Amniotic stem cell (primary cell): ENCODE results near the gene FBXW11.
"Not testable (repeated sequence)": the region's sequence is repeated elsewhere in the genome, so short reads cannot be mapped to it uniquely, and the experiment has no call there.

Source experiments
- DNase-seq: peaks from one replicate; lab custom pipeline; 2025; lab: John Stamatoyannopoulos, UW

The FBXW11 gene

DNA sequence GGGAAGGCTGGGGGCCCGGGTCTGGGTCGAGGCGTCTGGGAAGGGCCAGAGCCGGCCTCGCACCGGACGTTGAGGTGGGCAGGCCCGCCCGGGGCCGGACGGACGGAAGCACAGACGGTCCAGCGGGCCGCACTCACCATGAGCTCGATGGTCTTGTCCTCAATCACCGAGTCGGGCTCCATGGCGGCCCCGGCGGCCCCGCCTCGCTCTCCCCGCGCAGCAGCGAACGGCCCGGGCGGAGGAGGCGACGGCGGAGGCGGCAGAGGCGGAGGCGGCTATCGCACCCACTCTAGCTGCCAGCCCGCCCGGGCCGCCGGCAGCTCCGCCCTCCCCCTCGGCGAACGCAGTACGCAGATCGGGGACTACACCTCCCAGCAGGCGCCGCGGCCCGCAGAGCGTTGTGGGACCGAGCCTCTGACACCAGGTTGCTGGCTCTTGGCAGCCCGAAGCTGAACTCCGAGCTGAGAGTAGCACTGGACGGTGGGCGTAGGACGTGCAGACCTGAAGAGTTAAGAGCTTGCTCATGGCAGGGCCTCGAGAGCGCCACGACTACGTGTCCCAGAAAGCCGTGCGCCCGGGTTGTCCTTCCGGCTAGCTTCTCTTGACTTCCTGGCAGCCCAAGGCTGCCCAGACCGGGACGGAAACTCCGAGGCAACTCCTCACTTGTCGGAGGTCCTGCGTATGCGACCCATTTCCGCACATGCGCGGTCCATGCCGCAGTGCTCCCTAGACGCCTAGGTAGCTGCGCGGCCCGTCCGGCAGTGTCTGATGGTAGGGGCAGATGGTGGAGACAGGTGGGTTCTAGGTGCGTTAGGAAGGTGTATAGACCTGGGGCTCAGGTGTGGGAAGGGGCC lies at the start of gene FBXW11:
Gene FBXW11, minus strand, starts transcription at position 318 of the 854 bp plus-strand sequence. Its CDS starts 136 bp downstream, at position 182.
- DNase-seq = peak; percentile 96

DNA sequence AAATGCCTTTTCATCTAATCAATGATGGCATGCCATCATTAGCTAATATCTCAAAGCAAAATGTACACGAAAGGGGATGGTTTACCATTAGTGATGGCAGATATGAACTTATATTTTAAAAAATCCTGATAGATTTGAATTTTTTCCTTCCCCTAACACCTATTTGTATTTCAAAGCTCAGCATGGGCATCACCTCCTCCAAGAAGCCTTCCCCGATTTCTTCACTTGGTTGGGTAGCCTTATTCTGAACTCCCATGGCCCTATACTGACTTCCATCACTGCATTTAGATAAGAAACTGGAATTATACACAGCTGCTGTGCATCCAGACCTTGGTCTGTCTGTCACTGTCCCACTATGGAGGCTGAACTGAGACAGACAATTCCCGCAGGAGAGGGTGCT lies 49.6 kb upstream of the FBXW11 start:
- no peak for DNase-seq

DNA sequence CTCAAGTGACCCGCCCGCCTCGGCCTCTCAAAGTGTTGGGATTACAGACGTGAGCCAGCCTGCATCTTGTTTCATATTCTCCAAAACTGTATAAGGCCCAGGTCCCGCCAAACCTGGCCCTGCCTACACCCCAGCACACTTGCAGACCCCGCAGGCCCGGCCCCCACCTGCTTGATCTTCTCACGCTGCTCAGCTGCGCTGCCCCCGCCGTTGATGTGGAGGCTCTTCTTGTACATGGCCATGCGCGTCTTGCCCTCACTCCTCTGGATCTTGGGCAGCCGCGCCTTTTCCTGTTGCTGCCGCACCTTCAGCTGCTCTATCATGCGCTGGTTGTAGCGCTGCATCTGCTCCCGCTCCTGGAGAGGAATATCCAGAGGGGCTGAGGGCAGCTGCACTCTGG lies 49.0 kb upstream of the FBXW11 start:
- DNase-seq = no peak

DNA sequence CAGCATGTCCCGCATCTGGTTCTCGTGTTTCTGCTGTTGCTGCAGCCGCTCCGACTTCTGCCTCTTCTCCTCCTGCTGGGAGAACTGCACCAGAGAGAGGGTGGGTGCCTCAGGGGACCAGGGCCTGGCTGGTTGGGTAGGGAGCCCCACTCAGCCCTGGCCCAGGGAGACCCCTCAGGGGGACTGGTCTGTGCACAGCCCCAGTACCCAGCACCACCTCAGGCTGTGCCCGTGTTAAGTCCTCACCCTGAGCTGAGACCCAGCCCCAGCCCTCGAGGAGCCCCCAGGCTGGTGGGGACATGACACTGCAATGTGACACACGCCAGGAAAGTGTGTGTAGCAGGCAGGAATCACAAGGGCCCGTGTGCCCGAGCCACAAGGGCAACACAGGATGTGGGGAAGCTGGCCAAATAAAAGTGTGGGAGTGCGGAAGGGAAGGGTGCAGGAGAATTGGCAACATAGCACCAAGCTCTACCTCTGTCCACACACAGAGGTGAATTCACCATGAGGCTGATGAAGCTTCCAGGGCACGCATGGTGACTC lies 48.2 kb upstream of the FBXW11 start:
- DNase-seq = no peak

DNA sequence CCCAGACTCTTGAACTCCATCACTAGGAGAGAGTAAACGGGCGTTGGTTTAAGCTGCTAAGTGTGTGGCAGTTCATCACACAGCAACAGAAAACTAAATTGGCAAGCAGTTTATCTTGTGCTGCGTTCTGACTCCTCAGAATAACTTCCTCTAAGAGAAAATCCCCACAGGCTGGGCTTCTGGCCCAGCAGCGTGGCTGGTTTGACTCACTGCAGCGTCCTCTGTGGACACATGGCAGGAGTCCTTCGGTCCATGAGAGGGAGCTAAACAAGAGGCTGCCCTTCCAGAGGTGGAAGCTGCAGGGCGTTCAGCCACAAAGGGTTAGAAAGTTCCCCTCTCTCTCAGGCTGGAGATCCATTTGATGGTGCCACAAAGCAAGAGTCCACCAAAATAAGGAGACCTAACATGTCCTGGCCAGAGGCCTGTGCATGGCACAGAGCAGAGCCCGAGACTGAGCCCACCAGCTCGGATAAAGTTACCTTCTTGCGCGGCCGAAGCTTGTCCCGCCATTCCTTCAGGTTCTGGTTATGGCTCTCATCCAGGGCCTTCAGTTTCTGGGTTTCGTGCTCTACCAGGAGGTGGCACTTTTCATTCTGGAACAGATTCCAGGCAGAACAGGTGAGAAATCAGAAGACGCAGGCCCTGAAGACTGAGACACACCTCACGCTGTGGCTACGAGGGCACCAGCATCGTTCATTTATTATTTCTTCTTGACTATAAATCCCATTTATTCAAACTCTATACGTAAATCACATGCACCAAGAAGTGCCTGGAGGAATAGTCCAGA lies 46.2 kb upstream of the FBXW11 start:
- DNase-seq = no peak

DNA sequence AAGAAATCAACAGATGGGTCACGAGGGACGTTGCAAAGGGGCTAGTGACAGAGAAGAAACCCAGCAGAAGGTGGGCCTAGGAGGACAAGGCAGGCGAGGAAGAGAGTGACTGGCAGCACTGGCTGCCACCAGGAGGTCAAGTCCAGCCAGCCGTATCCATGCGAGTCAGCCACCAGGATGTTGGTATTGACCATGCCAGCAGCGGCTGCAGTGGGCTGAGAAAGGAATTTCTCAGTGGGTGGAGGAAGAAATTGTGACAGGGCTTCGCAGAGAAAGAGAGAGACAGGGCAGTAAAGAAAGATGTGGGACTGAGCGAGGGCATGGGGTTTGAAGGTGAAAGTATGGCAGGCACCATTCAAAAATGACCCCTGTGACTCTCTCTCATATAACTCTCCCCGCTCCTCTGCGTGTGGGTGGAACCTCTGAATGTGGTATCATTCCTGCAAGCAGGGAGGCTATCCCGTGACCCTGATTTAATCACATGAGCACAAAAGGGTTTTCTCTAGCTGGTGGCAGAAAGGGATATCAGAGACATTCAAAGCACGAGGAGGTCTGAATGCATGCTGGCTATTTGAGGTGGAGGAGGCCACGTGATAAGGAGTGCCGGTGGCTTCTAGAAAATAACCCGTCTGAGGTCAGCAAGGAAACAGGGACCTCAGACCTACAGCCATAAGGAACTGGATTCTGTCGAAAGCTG lies 45.4 kb upstream of the FBXW11 start:
- DNase-seq = no peak

DNA sequence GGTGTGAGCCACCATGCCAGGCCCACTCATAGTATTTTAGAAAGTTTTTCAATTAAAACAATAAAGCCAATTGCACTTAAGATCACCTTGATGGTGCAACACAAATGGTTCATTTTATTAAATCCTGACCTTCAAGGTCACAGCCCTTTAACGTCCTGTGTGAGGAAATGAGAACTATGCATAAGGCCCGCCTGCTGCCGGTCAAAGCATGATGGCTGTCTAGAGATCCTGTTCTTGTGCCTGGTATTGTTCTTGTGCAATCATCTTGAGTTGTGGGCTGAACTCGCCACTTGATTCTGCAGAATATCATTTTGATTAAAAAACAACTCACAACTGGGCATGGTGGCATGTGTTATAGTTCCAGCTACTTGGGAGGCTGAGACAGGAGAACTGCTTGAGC lies 43.6 kb upstream of the FBXW11 start:
- DNase-seq = no peak

DNA sequence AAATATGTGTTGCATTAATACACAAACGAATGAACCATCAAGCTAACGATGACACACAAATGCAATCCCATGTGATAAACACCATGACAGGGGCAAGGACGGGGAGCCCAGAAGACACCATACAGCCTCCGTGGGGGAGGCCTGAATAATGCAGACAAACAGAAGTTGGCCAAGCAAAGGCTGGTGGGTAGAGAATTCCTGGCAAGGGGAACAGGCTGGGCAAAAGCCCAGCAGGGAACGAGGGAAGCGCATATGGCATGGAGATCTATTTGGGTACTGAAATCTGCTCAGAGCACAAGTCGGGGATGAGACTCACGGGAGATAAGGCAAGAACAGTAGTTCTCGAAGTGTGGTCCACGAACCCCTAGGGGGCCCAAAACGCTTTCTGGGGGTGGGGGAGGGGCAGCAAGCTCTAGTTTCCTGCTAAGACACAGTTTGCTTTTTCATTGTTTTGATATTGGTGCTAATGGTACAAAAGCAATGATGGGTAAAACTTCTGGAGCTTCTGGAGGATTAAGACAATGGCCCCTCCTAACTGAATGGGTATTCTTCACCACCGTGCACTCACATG lies 42.9 kb upstream of the FBXW11 start:
- no peak for DNase-seq

DNA sequence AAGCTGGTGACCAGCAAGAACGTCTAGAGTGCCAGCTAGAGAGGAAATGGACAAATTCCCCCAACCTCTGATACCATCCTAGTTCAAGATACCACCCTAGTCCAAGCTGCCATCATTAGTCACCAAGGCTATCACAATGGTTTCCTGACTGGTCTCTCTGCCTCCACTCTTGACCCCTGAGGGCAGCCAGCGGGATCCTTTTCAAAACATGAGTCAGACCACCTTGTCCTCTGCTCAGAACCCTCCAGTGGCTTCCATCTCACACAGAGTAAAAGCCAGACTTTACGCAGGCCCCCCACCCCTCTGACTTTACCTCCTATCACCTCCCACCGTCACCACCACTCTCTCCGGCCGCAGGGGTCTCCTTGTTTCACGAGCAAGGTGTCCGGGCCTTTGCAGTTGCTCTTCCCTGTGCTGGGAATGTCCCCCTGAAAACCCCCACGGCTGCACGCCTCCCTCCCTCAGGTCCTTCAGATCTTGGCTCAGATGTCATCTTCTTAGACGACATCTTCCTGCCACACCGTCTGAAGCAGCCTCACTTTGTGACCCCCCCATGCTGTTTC lies 42.2 kb upstream of the FBXW11 start:
- DNase-seq = no peak

DNA sequence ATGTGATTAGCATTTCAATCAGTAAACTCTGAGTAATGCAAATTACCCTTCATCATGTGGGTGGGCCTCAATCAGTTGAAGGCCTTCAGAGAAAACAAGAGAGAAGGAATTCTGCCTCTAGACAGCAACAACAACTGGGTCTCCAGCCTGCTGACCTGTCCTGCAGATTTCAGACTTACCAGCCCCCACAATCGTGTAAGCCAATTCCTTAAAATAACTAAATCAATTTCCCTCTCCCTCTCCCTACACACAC lies 41.7 kb upstream of the FBXW11 start:
- no peak for DNase-seq

DNA sequence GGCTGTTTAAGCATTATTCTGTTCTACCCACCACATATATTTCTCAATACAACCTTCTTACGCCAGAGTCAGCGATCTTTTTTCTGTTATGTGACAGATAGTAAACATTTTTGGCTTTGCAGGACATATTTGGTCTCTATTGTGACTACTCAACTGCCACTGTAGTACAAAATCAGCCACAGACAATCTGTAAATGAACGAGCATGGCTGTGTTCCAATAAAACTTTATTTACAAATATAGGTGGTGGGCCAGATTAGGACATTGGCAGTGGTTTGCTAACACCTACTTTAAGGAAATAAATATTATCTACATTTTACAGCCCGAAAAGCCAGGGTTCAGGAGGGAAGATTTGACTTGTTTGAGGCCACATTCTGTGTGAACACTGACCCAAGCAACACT lies 40.2 kb upstream of the FBXW11 start:
- no peak for DNase-seq

DNA sequence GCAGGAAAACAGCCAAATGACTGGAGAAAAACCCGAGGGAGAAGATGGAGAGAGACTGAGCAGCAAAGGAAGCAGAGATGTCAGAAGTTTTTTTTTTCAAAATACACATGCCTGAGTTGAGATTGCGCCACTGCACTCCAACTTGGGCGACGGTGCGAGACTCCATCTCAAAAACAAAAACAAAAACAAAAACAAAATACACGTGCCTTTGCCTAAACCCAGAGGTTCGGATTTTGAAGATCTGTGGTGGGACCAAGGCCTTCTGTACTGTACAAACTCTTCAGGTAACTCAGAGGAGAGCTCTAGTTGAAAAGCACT lies 38.8 kb upstream of the FBXW11 start:
- DNase-seq = no peak

DNA sequence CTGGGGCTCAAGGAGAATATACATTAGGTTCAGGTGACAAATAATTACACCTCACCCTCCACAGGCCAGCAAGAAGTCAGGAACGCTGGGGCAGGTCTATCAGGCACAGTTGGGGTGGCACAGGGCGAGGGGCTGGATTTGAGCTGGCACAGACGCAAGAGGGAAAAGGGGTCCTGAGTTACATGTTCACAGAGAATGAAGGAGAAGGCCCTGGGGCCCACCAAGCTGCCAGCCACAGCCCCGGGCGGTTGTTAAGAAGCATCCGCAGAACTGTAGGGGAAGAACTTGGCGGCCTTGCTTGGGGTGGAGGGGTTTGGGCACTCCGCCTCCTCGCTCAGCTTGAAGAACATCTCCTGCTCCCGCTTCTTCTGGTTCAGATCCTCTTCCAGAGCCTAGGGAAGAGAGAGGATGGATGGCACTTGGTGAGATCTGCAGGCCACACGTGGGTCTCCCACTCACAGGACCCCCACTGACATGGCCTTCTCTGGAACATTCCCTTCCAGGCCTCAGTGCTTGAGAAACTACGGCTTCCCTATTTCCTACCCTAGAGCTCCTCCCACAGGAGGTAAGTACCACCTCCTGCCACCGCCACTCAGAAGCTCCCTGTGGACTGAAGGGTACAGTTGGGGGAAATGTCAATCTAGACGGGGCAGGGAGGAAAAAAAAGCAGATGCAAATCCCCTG lies 38.3 kb upstream of the FBXW11 start:
- DNase-seq = no peak

DNA sequence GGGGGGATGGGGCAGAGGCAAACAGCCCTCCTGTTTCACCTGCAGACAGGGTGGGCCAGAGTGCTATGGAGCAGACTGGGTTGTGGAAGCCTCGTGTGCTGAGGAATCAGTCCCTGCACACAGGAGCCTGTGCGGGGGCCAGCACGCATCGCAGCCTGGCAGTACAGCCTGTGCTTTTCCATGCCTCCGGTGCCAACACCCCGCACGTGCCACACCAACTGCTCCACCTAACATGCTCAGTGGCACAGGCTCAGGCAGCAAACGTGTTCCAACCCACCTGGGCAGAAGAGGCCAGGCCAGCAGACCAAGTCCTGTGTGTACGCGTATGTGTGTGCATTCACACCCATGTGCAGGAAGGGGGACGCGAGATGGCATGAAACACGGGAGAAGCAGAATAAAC lies 37.4 kb upstream of the FBXW11 start:
- no peak for DNase-seq

DNA sequence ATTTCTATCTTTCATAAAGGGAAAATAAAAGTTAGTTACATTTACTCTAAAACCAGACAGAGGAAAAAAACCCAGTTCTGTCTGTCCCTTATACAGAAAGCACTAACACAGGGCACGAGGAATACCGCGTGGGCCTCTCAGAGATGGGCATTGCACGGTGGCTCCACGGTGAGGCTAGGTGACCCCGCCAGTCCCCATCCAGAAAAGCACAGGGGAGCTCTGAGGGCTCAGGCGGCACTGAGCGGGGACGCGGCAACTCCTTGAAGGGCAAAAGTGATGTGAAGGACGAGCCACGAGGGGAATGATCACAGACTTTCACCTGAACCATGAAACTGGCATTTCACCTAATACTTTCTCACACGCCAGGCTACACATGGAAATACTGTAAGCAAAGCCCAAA lies 35.7 kb upstream of the FBXW11 start:
- no peak for DNase-seq

DNA sequence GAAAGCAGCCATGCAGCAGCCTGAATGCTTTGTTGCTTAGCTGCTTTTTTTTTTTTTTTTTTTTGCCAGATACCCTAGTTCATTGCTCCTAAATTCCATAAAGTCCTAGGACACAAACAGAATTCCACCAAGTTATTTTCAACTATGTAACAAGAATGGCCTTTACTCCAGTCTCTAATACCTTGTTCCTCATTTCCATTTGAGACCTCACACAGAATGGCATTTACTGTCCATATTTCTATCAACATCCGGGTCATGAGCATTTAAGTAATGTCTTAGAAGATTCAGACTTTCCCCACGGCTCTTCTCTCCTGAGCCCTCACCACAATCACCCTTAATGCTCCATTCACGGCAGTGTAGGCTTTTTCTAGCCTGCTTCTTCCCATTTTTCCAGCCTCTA lies 31.7 kb upstream of the FBXW11 start:
- no peak for DNase-seq

DNA sequence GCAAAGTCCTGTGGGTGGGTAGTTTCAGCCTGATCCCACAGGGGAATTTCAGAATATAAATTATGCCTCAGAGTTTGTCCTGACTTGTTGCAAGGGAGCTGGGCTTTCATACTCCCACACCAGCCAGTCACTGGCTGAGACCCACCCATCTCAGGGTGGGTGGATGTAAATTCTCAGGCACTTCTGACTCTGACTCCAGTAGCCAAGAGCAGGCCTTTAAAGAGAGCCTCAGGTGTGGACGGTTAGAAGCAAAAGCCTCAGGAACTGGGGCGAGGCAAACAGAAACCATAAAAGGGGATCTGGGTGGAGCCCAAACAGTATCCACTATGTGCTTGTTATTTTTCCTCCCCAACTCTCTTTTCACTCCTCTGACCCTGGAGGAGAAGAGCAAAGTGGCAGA lies 28.6 kb upstream of the FBXW11 start:
- no peak for DNase-seq

DNA sequence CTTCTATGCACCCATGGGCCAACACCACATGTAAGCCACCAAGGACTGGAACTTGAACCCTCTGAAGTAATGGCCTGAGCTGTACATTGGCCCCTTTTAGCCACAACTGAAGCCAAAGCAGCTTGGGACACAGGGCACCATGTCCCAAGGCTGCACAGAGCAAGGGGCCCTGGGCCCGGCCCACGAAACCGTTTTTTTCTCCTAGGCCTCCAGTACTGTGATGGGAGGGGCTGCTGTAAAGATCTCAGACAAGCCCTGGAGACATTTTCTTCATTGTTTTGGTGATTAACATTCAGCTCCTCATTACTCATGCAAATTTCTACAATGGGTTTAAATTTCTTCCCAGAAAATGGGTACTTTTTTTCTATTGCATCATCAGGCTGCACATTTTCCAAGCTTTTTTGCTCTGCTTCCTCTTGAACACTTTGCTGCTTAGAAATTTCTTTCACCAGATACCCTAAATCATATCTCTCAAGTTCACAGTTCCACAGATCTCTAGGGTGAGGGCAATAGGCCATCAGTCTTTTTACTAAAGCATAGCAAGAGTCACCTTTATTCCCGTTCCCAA lies 25.5 kb upstream of the FBXW11 start:
- no peak for DNase-seq

DNA sequence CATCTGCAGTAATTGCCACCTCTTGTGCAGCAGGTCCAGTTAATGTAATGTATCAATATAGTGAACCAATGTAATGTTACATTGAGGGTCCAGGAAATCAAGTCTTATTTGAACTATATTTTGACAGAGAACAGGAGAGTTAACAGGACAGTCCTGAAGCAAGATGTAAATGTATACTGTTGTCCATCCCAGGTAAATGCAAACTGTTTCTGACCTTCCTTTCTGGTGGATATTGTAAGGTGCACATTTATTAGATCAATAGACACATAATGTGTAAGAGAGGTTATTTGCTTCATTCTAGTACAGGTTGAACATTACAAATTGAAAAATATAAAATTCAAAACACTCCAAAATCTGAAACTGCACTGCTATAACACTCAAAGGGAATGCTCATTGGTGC lies 23.4 kb upstream of the FBXW11 start:
- DNase-seq = no peak

DNA sequence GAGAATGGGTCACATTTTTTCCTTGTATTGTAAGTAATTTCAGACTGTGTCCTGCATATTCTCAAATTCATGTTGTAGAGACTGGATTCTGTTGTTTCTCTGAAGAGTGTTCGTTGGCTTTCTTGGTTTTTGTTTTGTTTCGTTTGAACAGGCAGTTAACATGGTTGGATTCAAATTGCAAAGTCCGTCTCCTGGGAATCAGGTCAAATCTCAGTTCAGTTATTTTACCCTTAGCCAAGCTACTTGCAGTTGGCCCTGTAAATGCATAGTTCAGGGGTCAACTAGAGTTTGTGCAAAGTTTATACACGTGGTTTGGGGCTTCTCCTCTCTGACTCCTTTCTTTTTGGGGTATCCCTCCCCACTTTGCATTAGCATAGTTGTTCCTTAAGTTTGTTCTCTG lies 21.7 kb upstream of the FBXW11 start:
- DNase-seq = no peak

DNA sequence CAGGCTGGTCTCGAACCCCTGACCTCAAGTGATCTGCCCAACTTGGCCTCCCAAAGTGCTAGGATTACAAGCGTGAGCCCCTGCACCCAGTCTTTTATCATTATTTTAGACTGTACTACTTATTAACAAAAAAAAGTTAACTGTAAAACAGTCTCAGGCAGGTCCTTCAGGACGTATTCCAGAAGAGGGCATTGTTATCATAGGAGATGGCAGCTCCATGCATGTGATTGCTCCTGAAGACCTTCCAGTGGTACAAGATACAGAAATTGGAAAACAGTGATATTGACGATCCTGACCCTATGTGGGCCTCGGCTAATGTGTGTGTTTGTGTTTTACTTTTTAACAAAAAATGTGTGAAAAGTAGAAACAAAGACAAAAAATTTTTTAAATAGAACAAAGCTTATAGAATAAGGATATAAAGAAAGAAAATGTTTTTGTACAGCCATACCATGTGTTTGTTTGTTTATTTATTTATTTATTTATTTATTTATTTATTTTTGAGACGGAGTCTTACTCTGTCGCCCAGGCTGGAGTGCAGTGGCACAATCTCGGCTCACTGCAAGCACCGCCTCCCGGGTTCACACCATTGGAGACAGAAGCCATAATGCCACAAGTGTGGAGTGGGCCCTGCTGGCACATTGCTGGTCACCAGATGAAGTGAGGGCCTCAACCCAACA lies 13.8 kb upstream of the FBXW11 start:
- not testable (repeated sequence) for DNase-seq
